ENCODE data around the gene CD22. TPM values are rescaled to one million over a fixed set of nuclear protein-coding genes. Genes with fewer than 3 reads are reported as not detected.

Gene CD22
- total and polyA plus RNA-seq, 2 of the 13 experiments (the other 11 are each of a cell fraction or from before 2014, with no cell fraction given): 0.71 to 1.7 TPM

DNA sequence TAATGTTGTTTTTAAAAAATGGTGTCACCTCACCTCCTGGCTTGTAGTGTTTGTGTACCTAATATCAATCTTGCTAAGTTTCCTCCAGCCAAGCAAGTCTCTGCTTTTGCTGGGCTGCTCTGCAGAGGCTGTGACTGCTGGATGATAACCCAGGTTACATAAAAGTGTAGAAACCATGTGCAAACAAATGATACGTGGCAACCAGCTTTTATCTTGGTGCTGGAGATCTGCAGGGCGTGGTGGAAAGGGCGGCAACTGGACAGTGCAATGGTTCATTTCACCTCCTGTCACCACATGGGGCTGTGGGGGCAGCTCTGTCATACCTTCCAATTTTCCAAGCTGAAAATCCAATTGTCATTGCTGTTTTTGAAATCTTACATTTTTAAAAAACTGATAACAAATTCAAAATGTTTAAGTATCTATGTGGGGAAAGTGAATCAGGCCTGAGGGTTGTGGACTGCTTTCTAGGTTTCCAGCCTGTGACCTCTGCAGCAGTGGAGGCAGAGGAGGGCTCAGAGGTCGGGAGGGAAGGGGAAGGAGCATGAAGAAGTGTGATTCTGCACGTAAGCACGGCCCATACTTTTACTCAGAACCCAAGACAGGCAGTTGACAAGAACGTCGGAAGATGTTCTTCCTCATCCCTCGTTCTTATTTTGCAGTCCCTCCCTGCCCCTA is 51.6 kb downstream of the CD22 start (continued):
- TF ChIP-seq, protein P1, sequence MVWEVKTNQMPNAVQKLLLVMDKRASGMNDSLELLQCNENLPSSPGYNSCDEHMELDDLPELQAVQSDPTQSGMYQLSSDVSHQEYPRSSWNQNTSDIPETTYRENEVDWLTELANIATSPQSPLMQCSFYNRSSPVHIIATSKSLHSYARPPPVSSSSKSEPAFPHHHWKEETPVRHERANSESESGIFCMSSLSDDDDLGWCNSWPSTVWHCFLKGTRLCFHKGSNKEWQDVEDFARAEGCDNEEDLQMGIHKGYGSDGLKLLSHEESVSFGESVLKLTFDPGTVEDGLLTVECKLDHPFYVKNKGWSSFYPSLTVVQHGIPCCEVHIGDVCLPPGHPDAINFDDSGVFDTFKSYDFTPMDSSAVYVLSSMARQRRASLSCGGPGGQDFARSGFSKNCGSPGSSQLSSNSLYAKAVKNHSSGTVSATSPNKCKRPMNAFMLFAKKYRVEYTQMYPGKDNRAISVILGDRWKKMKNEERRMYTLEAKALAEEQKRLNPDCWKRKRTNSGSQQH (CRISPR knock-in tag; IDR thresholded peaks at IDR 0.05; ENCODE audit: low read depth): peak; percentile 57; the same call in 1 of the 2 replicates
- TF ChIP-seq THAP11 (CRISPR knock-in tag; IDR thresholded peaks at IDR 0.05) (peak; percentile 33; the same call in 1 of the 2 replicates), ERF (CRISPR knock-in tag; IDR thresholded peaks at IDR 0.05) (peak; percentile 64; the same call in 1 of the 2 replicates), ZNF556 (CRISPR knock-in tag; IDR thresholded peaks at IDR 0.05; ENCODE audit: borderline replicate concordance) (peak; percentile 85; the same call in 1 of the 2 replicates), FOXP1 (IDR thresholded peaks at IDR 0.05) (no peak), FOXP1 (CRISPR knock-in tag; IDR thresholded peaks at IDR 0.05) (peak; percentile 61; the same call in 1 of the 2 replicates), ZNF329 (CRISPR knock-in tag; IDR thresholded peaks at IDR 0.05; ENCODE audit: low read depth) (0 out of 2 replicates have a peak, but pooled peaks have one; percentile 30), ZNF709 (CRISPR knock-in tag; IDR thresholded peaks at IDR 0.05) (peak; percentile 87), PRPF4 (IDR thresholded peaks at IDR 0.05; ENCODE audit: low read depth, low read length, poor library complexity, severe bottlenecking) (no peak), NCOA2 (CRISPR knock-in tag; IDR thresholded peaks at IDR 0.05) (peak; percentile 51; the same call in 1 of the 2 replicates), ZNF607 (CRISPR knock-in tag; IDR thresholded peaks at IDR 0.05; ENCODE audit: borderline replicate concordance) (peak; percentile 67; the same call in 1 of the 2 replicates), ONECUT2 (CRISPR knock-in tag; IDR thresholded peaks at IDR 0.05) (no peak), JUN (CRISPR knock-in tag; IDR thresholded peaks at IDR 0.05) (peak; percentile 65; the same call in 1 of the 2 replicates), ZBTB8A (CRISPR knock-in tag; IDR thresholded peaks at IDR 0.05; ENCODE audit: borderline replicate concordance, low read depth) (no peak), ZNF264 (CRISPR knock-in tag; IDR thresholded peaks at IDR 0.05) (peak; percentile 72; the same call in 1 of the 2 replicates), FOXA3 (CRISPR knock-in tag; IDR thresholded peaks at IDR 0.05) (peak; percentile 74), ZNF138 (CRISPR knock-in tag; IDR thresholded peaks at IDR 0.05; ENCODE audit: low read depth) (no peak), ZNF749 (CRISPR knock-in tag; IDR thresholded peaks at IDR 0.05; ENCODE audit: borderline replicate concordance) (no peak), CREB1 (IDR thresholded peaks at IDR 0.05) (peak; percentile 25; the same call in 1 of the 2 replicates), CREB1 (CRISPR knock-in tag; IDR thresholded peaks at IDR 0.05) (0 out of 2 replicates have a peak, but pooled peaks have one; percentile 34)
- TF ChIP-seq, protein P2, sequence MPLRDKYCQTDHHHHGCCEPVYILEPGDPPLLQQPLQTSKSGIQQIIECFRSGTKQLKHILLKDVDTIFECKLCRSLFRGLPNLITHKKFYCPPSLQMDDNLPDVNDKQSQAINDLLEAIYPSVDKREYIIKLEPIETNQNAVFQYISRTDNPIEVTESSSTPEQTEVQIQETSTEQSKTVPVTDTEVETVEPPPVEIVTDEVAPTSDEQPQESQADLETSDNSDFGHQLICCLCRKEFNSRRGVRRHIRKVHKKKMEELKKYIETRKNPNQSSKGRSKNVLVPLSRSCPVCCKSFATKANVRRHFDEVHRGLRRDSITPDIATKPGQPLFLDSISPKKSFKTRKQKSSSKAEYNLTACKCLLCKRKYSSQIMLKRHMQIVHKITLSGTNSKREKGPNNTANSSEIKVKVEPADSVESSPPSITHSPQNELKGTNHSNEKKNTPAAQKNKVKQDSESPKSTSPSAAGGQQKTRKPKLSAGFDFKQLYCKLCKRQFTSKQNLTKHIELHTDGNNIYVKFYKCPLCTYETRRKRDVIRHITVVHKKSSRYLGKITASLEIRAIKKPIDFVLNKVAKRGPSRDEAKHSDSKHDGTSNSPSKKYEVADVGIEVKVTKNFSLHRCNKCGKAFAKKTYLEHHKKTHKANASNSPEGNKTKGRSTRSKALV (CRISPR knock-in tag; IDR thresholded peaks at IDR 0.05): peak; percentile 47; the same call in 1 of the 2 replicates
- TF ChIP-seq, protein P3, sequence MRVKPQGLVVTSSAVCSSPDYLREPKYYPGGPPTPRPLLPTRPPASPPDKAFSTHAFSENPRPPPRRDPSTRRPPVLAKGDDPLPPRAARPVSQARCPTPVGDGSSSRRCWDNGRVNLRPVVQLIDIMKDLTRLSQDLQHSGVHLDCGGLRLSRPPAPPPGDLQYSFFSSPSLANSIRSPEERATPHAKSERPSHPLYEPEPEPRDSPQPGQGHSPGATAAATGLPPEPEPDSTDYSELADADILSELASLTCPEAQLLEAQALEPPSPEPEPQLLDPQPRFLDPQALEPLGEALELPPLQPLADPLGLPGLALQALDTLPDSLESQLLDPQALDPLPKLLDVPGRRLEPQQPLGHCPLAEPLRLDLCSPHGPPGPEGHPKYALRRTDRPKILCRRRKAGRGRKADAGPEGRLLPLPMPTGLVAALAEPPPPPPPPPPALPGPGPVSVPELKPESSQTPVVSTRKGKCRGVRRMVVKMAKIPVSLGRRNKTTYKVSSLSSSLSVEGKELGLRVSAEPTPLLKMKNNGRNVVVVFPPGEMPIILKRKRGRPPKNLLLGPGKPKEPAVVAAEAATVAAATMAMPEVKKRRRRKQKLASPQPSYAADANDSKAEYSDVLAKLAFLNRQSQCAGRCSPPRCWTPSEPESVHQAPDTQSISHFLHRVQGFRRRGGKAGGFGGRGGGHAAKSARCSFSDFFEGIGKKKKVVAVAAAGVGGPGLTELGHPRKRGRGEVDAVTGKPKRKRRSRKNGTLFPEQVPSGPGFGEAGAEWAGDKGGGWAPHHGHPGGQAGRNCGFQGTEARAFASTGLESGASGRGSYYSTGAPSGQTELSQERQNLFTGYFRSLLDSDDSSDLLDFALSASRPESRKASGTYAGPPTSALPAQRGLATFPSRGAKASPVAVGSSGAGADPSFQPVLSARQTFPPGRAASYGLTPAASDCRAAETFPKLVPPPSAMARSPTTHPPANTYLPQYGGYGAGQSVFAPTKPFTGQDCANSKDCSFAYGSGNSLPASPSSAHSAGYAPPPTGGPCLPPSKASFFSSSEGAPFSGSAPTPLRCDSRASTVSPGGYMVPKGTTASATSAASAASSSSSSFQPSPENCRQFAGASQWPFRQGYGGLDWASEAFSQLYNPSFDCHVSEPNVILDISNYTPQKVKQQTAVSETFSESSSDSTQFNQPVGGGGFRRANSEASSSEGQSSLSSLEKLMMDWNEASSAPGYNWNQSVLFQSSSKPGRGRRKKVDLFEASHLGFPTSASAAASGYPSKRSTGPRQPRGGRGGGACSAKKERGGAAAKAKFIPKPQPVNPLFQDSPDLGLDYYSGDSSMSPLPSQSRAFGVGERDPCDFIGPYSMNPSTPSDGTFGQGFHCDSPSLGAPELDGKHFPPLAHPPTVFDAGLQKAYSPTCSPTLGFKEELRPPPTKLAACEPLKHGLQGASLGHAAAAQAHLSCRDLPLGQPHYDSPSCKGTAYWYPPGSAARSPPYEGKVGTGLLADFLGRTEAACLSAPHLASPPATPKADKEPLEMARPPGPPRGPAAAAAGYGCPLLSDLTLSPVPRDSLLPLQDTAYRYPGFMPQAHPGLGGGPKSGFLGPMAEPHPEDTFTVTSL (CRISPR knock-in tag; IDR thresholded peaks at IDR 0.05; ENCODE audit: borderline replicate concordance): peak; percentile 85; the same call in 1 of the 2 replicates

Measured in HepG2 (cell line).